Measurements from ENCODE around the gene ANKRD36B.
A peak's percentile ranks its signal among the peaks of the same experiment; 100 is the strongest.
"Not testable (repeated sequence)": the region's sequence is repeated elsewhere in the genome, so short reads cannot be mapped to it uniquely, and the experiment has no call there.

Gene ANKRD36B

GRCh38 chr2:97549058-97549457 is 40.6 kb downstream of the ANKRD36B start:
- DNase-seq: not testable (repeated sequence)

GRCh38 chr2:97548536-97548935 is 41.1 kb downstream of the ANKRD36B start:
- not testable (repeated sequence) for DNase-seq

GRCh38 chr2:97546711-97547110 is 43.0 kb downstream of the ANKRD36B start:
- DNase-seq: no peak

DNA sequence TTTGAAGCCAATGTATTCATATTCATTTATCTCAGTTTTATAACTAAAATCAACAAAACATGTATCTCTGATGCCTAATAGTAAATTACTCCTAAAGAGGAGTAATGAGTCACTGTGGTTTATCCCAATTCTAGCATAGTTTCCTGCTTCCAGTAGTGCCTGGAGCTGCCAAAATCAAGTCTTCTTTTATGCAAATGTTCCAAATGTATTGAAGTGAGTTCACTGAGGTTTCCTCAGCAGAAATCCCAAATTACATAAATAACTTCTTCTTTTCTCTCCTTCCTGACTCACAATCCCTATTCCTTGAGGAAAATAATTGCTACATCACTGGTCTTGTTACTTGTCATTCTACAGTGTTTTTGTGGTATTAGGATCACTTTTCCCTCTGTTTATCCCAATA is 44.8 kb downstream of the ANKRD36B start:
- DNase-seq: peak; percentile 20

DNA sequence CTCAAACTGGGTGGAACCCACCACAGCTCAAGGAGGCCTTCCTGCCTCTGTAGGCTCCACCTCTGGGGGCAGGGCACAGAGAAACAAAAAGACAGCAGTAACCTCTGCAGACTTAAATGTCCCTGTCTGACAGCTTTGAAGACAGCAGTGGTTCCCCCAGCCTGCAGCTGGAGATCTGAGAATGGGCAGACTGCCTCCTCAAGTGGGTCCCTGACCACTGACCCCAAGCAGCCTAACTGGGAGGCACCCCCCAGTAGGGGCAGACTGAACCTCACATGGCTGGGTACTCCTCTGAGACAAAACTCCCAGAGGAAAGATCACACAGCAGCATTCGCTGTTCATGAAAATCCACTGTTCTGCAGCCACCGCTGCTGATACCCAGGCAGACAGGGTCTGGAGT is 63.8 kb downstream of the ANKRD36B start:
- DNase-seq: not testable (repeated sequence)

DNA sequence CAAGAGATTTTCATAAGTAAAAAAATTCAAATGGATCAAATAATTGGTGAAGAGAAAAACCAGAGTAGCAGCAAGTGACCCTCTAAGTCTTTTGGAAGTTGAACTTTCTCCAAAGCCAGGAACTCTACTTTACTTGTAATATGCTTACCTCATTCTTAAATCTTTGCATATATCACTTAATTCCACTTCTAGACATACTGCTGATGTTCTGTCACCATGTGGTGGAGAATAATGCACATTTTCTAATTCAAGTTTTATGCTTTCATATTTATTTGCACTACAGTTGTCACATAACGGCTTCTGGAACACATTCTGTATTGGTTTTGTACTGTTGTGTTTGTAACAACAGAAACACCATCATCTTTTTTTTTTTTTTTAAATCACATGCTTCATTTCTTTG is 65.9 kb downstream of the ANKRD36B start:
- not testable (repeated sequence) for DNase-seq

GRCh38 chr2:97522916-97523555 is 66.6 kb downstream of the ANKRD36B start:
- not testable (repeated sequence) for DNase-seq

DNA sequence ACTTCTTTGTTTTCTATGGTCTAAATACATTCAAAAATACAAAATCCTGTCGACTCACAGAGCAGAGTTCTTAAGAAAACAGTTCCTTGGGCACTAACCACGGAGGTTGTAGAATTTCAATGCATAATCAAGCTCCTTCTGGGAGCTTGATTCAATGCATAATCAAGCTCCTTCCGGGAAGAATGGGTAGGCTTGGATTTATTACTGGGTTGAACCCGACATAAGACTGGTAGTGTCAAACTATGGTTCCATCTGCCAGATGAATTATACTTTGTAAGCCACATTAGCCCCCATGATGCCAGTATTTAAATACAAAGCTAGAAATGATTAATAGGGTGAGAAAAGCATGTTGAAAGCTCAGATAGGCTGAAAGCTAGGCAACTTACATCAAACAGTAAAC is 94.0 kb downstream of the ANKRD36B start:
- not testable (repeated sequence) for DNase-seq

DNA sequence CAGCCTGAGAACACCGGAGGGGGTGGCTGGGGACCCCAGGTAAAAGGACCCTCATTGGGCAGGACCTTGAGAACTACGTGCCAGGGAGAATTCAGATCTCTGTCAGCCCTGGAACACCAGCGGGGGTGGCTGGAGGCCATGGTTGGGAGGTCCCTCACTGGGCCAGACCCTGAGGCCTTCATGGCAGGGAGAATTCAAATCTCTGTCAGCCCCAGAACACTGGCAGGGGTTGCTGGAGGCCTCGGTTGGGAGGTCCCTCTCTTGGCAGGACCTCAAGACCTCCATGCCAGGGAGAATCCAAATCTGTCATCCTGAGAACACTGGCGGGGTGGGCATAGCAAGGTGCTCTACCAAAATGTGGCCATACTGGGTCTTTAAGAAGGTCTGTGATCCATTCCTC is 99.5 kb downstream of the ANKRD36B start:
- DNase-seq: not testable (repeated sequence)
